ENCODE results near the gene GTPBP2.
"Not testable (repeated sequence)": the region's sequence is repeated elsewhere in the genome, so short reads cannot be mapped to it uniquely, and the experiment has no call there.

Gene GTPBP2

GRCh38 chr6:43658161-43658560 is 29.1 kb upstream of the GTPBP2 start:
- peak; percentile 21 for DNase-seq (ENCODE audit: low read depth)

DNA sequence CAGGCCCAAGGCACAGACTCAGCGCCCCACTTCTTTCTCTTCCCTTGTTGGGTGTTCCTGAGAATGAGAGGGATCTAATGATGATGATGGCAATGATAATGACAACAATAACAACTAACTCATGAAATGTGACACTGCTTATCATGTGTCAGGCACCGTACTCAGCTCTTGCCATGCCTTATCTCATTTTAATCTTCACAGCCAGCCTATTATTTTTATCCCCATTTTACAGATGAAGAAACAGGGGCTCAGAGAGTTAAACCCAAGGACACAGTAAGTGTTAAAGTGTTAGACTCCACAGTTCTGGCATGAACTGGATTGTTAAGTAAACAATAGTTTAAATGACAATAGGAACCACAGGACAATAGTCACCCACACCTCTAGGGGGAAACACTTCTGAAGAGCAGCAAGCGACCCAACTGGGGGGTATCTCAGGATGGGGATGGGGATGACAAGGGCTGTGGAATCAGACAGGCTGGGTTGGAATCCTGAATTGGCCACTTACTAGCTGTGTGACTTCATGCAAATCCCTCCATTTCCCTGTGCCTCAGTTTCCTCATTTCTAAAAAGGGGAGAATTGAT is 28.2 kb upstream of the GTPBP2 start:
- no peak for DNase-seq (ENCODE audit: low read depth)

GRCh38 chr6:43652822-43653221 is 23.8 kb upstream of the GTPBP2 start:
- not testable (repeated sequence) for DNase-seq (ENCODE audit: low read depth)

DNA sequence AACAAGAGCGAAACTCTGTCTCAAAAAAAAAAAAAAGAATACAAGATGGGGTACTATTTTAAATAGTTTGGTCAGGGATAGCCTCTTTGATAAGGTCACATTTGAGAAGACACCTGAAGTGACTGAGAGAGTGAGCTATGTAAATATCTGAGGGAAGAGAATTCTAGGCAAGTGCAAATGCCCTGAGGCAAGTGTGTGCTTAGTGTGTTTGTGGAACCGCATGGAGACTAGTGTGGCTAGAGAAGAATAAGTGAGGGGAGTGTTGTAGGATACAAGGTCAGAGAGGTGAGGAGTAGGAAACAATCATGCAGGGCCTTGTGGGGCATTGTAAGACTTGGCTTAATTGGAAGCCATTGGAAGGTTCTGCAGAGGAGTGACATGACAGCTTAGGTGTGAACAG is 19.2 kb upstream of the GTPBP2 start:
- no peak for DNase-seq (ENCODE audit: low read depth)

GRCh38 chr6:43647613-43648012 is 18.5 kb upstream of the GTPBP2 start:
- no peak for DNase-seq (ENCODE audit: low read depth)

DNA sequence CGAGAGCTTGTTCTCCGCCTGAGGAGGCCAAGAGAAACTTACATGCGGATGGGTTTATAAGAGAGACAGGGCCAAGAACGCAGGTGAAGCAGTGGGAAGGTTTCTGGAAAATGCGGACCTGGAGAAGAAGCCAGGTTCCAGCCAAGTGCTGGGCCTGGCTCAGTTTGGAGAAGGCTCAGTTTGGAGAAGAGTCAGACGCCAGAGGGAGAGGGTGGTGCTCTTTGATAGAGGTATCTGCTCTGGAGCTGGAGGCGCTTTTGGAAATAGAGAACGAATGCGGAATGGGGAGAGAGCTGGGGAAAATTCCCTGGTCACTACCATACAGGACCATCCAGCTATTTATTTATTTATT is 16.5 kb upstream of the GTPBP2 start:
- no peak for DNase-seq (ENCODE audit: low read depth)

DNA sequence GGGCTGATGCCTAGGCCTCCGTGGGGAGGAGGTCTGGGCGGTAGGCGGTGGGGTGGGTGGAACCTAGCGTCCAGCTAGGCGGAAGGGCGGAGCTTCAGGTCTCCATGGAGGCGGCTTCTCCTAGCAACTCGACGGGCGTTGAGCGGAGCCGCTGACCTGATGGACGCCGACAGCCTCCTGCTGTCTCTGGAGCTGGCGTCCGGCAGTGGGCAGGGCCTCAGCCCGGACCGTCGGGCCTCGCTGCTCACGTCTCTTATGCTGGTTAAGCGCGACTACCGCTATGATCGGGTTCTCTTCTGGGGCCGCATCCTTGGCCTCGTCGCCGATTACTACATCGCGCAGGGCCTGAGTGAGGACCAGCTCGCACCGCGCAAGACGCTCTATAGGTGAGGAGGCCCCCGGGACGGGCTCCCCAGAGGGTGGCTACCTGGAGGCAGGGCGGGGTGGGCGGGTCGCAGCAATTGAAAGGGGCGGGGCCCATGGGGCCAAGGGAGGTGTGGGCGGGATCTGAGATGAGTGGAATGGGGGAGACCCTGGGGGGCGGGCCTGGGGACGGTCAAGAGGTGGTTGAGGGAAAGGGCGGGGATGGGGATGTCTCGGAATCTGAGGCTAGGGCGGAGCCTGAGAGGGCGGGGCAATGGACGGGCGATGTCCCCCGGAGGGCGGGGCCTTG is 16.0 kb upstream of the GTPBP2 start, which contains the start of gene RSPH9:
RSPH9 (plus strand) TSS at position 97 of the 673 bp plus-strand sequence; CDS start at position 160, 63 bp downstream.
- peak; percentile 58 for DNase-seq (ENCODE audit: low read depth)

- peak; percentile 28 for DNase-seq (ENCODE audit: low read depth)
Measured at GRCh38 chr6:43639984-43640800, 11.1 kb upstream of the GTPBP2 start.

DNA sequence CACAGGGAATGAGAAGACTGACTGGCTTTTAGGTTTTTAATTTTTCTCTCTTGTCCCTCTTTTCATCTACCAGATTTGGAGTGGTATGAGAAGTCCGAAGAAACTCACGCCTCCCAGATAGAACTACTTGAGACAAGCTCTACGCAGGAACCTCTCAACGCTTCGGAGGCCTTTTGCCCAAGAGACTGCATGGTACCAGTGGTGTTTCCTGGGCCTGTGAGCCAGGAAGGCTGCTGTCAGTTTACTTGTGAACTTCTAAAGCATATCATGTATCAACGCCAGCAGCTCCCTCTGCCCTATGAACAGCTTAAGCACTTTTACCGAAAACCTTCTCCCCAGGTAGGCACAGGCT is 7.2 kb upstream of the GTPBP2 start:
- no peak for DNase-seq (ENCODE audit: low read depth)

DNA sequence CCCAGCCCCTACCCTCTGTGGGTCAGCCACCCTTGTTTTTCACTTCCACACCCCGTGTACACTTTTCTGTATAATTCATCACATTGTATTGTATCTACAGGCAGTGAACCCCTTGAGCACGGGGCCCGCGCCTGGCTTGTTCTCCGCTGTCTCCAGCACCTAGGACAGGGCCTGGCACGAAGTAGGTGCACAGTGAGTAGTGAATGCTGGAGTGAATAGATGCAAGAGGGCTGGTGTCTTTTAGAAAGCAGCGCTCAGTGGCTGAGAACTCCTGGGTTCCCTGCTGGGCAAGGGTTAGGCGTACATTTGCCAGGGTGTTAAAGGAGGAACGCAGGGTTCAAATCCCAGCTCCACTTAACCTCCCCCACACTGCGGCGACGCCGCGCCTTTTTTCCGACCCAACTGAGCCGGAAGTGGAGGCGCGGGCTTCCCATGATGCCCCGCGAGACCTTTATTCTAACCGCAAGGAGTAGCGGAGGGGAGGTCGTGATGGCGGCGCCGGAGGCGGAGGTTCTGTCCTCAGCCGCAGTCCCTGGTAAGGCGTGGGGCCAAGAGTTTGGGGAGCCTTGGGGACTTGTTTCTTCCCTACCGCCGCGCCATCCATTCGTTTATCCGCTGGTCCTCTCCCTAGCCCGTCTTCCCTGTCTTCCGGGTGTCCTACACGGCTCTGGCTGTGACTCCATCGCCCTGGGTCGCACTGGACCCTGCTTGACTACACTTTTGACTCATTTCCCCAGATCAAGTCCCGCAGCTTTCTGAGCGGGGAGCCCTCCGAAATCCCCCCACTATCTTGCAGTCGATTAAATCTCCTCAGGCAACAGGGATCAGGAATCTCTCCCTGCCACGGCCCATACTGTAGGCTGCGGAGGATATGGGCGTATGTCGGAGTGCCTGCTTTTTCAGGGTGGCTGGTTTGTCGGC is 6.6 kb upstream of the GTPBP2 start, which contains the start of gene MAD2L1BP:
MAD2L1BP (plus strand) TSS at position 454 of the 921 bp plus-strand sequence; CDS start at position 490, 36 bp downstream.
- peak; percentile 85 for DNase-seq (ENCODE audit: low read depth)

GRCh38 chr6:43634702-43635303 is 5.7 kb upstream of the GTPBP2 start:
- DNase-seq (ENCODE audit: low read depth) = no peak

GRCh38 chr6:43633002-43633401 is 3.9 kb upstream of the GTPBP2 start:
- DNase-seq (ENCODE audit: low read depth) = not testable (repeated sequence)

DNA sequence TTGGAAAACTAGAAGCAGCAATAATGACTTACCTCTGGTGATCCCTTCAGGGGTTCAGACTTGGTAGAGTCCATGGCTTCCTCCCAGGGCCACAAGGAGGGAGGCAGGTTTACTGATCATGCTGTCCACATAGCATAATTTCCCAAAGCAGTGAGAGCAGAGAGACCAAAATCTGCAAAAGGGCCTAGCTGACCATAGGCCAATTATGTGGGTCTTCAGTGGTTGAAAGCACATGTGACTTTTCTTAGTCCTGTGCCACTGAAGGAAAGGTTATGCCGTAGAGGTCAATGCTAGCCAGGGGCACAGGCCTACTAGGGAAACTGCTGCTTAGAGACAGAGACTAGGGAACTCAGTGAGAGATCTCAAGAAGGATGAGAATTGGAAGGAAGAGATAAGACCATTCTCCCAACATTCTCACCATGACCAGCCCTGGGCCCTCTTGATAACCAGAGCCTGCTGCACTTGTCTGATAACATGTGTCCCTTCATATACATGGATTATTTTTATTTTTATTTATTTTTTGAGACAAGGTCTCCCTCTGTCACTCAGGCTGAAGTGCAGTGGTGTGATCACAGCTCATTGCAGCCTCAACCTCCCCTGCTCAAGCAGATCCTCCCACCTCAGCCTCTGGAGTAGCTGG is 2.0 kb upstream of the GTPBP2 start:
- DNase-seq (ENCODE audit: low read depth) = no peak

DNA sequence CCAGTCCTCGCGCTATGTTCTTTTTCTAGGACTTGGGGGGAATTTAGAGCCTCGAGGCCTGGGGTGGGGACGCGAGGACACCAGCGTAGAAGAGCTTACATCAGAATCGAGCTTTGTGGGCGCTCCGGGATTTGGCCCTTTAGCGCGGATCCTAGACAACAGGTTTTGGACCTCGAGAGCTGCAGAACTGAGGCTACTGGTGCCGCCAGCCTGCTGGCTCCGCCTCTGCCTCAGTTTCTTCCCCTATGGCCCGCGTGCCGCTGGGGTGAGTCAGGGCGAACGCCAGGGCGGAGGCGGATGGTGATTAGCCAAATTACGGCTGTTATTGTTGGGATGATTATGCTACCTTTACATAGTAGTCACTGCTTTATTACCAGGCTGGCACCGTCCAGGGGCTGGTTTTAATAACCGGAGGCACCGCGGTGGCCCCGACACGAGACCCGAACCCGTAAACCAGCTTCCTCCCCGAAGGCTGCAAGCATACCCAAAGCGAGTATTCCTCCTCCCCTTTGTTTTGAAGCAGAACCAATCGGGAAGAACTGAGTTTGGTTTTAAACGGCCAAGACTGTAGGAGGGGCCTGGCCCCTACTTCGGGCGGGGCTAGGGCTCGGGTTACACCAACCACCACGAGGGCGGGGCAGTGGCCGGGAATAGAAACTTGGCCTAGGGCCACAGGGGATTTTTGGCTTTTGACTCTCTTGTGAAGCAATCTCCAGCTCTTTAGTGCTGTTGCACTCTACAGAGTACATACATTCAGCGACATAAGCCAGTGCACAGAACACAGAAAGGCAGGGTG is 639 bp upstream of the GTPBP2 start:
- DNase-seq (ENCODE audit: low read depth) = peak; percentile 99

DNA sequence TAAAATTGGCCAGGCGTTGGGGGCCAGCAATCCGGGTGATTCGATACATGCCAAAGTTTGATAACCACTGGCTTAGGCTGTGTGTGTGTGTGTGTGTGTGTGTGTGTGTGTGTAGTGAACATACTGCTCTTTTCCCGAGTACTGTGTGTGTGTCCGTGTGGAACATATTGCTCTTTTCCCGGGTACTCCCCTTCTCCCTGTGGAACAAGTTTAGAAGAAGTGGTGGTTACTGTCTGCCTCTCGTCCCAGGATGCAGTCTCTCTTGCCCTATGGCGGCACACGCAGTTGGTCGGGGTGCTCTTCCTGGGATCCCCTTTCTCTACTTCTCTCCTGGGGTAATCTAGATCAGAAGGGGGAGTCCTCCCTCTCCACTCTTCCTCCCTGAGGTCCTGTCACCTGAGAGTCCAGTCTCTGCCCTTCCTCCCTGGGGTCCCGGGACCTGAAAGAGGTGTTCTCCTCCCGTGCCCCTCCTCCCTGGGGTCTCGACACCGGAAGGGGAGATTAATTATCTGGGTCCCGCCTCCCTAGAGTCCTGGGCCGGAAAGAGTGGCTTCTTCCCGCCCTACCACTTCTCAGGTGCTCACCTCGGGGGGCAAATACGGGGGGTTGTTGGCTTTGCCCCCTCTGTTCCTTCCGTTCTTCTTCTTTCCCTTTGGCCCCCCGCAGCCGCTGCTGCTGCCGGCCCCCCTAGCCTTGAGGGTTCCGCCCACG is 516 bp downstream of the GTPBP2 start:
- peak; percentile 69 for DNase-seq (ENCODE audit: low read depth)

GRCh38 chr6:43627008-43627825 is 1.8 kb downstream of the GTPBP2 start:
- peak; percentile 99 for DNase-seq (ENCODE audit: low read depth)

DNA sequence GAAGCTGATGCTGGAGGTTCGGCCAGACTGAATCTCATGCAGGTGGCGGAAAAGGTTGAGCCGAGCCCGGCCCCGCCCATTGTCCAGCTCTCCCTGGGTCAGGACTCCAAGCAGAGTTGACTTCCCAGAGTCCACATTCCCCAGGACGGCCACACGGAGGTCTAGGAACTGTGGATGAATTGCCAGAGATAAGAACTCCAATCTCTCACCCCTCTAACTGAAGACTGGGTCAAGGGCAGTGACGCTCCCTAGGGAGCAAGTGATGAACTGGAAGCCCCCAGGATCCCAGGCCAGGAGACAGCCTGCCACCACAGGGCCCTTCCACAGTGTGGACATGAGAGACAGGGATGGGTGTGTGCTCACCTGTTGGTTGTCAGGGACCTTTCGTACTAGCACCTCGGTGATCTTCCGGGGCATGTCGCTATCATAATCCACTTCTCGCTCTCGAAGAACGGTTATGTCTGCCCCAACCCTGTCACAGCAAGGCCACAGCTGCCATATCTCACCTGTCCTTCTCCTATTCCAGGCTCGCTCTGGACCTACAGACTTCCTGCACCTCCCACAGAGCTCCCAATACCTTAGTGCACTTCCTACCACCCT is 3.6 kb downstream of the GTPBP2 start:
- no peak for DNase-seq (ENCODE audit: low read depth)

DNA sequence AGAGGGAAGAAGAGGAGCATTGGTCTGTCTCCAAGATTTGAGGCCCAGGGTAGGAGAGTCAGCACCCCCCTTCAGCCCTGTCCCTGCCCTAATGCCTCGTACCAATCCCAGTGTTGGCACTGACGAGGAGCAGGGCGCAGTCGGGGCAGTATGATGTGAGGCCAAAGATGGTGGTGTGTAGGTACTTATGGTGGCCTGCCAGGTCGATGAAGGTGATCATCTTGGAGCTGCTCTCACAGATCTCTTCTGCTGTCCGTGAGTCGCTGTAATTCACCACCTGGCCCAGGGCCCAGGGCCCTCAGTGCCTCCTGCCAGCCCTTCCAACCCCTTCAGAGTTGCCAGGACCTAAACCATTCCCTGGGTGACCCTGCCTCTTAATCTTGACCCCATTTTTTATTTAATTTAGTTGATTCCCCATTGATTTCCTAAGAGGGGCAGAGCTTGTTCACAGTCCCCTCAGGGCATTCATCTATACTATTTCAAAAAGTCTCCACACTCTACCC is 4.2 kb downstream of the GTPBP2 start:
- no peak for DNase-seq (ENCODE audit: low read depth)

Measured in ELR (cell line).